Pulmonary artery endothelial cell (primary cell): Measurements from ENCODE around the gene C14orf93. TPM values are rescaled to one million over a fixed set of nuclear protein-coding genes. Genes with fewer than 3 reads are reported as not detected.
A peak's percentile ranks its signal among the peaks of the same experiment; 100 is the strongest.

Experiments
- DNase-seq: peaks from one replicate; pipeline ENCODE4 v3.0.0-alpha.2; 2011; ENCODE audit warnings: low read depth, low spot score
- total RNA-seq: library from RNA; depleted of rRNA; stranded (reverse); fragments of >200 nt; gene quantifications from 2 replicates; pipeline ENCODE4 v1.2.3, GENCODE V29; 2014

C14orf93 gene
- total RNA-seq, 1 donor from 2014 or later = 7.5 TPM

DNA sequence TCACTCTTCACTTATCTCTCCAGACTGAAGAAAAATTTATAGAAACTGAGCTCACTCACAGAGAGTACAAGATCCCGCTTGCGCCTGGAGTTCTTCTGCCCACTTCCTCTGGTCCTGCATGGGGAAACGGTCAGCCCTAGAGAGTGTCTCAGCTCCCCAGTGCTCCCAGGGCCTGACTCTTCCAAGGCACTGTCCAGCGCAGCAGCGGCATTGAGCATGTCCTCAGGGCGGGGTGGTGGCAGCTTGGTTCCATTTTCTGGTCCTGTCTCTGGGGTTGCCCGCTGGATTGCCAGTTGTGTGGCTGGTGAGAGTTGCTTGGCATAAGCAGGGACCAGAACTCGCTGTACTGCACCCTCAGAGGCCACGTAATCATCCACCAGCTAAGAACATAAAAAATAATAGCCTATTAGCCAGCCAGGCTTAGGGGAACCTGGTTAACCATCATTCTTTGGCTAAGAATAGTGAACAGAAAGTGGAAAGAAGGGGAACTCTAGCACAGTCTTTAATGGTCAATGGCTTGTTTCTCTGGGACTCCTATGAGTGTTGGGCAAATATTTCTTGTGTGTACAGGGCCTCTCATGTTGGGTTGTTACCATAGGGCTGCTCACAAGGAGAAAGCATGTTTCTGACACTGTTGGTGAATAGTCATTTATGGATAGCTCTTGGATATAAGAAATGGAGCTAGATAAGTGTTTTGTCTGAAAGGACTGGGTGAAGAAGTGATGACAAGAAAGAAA, 13.9 kb downstream of the C14orf93 start:
- no peak for DNase-seq

DNA sequence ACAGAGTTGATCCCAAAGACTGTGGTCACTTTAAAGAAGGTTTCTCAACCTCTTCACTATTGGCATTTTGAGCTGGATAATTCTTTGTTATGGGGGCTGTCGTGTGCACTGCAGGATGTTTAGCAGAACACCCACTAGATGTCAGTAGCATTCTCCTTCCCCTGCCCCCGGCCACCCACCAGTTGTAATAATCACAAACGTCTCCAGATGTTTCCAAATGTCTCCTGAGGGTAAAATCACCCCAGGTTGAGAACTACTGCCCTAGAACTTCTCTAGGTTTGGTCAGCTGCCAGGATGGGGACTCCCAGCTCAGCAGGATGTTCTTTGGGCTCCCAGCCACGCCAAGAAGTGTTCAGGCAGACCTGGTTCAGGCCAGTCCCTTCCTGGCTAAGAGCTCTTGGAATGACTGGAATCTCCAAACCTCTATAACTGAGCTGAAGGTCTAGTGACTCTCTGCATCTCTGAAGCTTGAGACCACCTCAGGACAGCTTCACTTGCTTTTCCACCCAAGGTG, 15.1 kb downstream of the C14orf93 start:
- DNase-seq = no peak

GRCh38 chr14:22993517-22993916, 16.4 kb downstream of the C14orf93 start:
- DNase-seq = no peak

GRCh38 chr14:22991852-22992251, 18.1 kb downstream of the C14orf93 start:
- no peak for DNase-seq

- DNase-seq = no peak
These were observed 22.7 kb downstream of the C14orf93 start for GRCh38 chr14:22987291-22987690.

DNA sequence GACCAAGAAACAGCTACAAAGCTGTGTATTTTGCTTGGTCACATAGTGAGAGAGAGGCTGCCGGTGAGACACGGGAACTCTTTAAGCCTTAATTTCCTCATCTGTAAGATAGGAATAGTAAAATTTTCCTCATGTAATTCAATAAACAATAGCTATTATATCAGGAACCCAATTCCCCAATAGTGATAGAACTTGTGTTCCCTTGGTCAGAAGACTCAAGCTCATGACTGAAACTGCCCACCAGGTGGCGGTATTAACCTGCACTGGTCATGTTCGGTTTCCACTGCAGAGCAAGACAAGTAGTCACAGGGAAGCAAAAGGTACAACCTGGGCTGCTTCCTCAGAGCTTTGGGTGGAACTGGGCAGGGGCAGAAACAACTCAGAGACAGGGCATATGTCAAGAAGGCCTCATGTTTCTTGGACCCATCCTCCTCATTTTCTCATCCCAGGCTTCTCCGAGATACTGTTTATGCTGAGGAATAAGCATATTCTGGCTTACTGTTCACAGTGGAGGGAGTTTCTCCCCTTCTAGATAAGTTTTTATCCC, 23.4 kb downstream of the C14orf93 start:
- DNase-seq = peak; percentile 71

DNA sequence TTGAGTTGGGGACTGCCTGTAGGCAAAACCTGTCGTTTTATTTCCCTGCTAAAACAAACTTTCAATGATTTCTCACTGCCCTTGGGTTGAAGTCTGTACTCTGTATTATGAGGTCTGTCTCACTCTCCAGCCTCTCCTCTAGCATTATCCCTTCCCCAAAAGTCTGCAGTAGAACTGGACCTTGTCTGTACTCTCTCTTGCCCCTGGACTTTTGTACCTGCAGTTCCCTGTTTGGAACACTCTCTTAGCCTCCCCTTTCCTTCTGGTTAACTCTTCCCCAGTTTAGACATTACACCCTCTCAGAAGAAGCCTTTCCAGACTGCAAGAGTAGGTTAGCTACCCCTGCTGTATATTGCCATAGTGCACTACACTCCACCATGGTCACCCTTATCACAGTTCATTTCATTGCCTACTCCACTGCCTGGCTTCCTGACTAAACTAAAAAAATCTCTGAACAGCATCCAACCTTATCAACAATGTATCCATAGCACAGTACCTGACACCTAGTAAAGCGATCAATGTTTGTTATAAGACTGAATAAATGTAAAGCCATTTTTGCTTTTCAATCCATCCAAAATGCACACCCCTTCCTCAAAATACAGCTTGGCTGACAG, 23.9 kb downstream of the C14orf93 start:
- no peak for DNase-seq

DNA sequence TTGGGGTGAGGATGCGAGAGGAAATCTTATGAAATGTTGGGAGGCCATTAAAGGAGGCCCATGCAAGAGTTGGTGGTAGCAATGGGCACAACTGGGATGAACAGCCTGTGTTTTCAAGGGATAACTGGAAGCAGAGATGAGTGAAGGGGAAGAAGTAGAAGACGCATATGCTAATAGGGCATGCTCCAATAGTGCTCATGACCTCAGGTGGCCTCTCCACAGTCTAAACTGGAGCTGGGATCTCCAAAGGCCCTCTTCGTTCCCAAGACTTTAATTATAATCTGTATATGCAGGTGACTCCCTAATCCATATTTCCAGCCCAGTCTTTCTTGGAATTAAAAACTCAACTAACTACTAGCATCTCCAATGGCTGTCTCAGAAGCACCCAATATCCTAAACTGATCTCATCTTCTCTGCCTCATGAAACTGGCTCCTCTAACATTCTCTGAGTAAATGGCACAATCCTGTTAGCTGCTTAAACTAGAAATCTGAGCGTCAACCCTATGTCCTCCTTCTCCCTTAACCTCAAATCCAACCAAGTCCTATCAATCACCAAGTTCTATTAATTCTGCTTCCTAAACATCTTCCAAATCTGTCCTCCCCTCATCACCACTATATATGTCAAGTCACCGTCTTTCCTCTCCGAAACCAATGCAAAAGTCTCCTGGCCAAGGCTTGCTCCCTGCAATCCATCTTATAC, 24.8 kb downstream of the C14orf93 start:
- no peak for DNase-seq

DNA sequence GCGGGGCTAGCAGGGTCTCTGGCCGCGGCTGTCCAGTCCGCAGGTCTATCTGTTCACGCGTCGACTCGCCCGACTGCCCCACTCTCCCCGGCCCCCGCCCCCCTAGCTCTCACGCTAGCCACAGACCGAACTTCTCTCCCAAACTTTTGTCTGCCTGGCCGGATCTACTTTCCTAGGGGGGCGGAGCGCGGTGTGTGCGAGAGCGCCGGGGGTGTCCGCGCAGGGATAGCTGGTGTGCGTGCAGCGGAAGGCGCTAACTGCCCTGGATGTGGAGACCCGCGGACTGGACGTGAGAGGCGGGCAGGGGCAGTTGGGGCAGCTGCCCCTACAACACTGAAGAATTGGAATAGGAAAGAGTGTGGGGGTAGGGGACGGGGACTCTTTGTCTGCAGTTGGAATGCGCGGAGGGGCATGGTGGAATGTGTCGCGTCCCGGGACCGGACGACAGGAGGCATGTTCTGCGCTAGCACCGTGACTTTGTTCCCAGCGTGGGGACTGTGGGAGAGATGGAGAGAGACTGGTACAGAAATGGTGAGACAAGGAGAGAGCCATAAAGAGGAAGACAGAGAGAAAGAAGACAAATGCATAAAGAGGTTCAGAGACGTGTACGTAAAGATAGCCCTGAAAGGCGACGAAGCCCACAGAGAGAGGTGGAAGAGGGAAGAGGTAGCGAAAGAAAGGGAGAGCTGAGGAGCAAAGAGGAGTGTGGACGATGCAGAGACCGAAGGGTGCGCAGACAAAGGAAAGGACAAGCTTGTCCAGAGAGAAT, 27.3 kb downstream of the C14orf93 start, which contains the start of gene AJUBA:
AJUBA (minus strand) TSS at position 75 of the 769 bp plus-strand sequence. CDS start 285 bp downstream, outside the sequence.
- DNase-seq = peak; percentile 74

DNA sequence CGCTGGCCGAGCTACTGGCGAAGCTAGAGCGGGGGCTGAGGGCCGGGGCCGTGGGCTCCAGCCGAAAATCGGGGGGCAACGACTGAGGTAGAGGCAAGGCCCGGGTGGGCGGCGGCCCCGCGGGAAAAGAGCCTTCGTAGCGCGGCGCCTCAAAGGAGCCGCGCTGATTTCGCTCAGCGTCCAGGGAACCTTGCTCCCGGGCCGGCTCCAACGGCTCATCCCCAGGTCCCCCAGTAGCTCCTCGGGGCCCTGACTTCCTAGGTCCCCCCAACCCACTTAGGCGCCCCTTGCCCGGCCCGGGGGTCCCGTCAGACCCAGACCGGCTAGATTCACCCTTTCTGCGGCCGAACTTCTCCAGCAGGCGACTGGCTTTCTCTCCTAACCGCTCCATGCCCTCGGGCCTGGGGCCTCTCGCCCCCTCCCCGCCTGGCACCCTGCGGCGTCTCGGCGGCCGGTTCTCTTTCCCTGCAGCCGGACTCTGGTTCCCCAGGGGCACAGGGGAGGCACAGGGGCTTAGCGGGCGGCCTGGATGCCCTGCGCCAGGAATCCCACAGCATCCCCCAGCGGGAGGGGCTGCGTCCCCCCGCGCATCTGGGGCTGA, 28.0 kb downstream of the C14orf93 start:
- no peak for DNase-seq

DNA sequence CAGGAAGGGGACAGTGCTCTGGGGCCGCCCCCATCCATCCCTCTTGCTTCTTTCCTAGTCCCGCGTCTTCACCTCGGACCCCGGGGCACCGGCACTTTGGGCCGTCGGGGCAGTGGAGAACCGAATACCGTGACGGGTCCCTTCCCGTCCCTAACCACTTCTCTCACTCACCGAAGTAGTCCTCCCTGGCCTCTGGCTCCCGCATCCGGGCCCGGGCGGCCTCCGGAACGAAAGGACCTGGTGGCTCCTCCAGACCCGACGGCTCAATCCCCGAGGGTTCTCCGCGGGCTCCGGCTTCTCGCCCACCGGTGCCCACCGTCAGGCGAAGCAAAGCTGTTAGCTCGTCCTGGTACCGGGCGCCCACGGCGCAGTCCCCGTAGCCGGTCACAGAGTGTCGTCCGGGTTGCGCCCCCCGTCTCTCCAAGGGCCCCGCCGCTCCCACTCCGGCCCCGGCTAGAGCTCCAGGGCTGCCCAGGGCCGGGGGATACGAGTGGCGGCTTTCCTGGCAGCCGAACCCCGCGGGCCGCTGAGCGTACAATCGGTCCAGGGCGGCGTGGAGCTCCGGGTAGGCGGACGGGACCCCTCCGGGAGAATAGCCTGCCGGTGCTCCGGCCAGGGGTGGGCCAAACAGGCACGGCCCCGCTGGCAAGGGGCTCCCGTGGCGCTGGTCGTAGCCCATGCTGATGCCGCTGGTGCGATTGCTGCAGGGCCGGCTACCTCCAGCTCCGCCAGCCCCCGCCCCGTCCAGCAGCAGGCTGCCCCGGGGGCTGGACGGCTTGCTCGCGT, 28.7 kb downstream of the C14orf93 start:
- DNase-seq = no peak

DNA sequence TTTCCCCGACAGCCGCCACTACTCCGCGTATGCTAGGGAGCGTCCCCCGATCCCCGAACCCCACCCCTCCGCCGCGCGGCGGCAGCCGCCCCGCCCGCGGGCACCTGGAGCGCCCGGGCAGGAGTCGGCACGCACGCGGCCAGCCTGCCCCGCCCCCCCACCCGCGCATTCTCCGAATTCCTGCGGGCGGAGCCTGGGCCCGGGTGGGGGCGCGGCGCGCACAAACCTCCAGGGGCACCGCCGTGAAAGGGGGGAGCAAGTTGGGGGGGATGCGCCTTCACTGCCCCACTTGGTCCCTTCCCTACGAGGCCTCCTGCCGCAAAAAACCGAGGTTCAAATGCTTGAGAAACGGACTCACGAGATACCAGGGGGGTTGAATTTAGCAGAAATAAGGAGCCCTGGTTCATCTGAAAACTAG, 29.3 kb downstream of the C14orf93 start:
- no peak for DNase-seq

GRCh38 chr14:22979748-22980392, 30.1 kb downstream of the C14orf93 start:
- DNase-seq = no peak

GRCh38 chr14:22978981-22979671, 30.8 kb downstream of the C14orf93 start:
- no peak for DNase-seq

GRCh38 chr14:22978487-22978837, 31.5 kb downstream of the C14orf93 start:
- DNase-seq = no peak

GRCh38 chr14:22977684-22978486, 32.1 kb downstream of the C14orf93 start:
- no peak for DNase-seq

DNA sequence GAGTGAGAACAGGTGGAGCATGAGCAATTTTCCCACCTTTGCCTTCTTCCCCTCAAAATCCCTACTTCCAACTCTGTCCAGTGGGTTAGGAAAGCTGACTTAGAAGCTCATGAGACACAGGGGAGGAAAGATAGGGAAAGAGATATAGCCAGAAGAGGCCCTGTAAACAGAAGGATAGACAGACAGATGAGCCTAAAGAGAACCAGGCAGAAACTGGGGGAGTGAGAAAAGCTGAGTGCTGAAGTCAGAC, 32.6 kb downstream of the C14orf93 start:
- no peak for DNase-seq
